ENCODE measurements around the gene C5. TPM values are rescaled to one million over a fixed set of nuclear protein-coding genes. Genes with fewer than 3 reads are reported as not detected.
A peak's percentile ranks its signal among the peaks of the same experiment; 100 is the strongest.

The C5 gene
- total RNA-seq, 4 donors from 2014 or later: 5.2 to 7.2 (median 6.2) TPM

GRCh38 chr9:120934281-120934680 lies 115.8 kb downstream of the C5 start:
- DNase-seq (ENCODE audit: low spot score) (no peak), ATAC-seq (ENCODE audit: low FRiP score) (no peak)
- no peak for TF ChIP-seq CTCF (IDR thresholded peaks at IDR 0.05)

GRCh38 chr9:120933310-120934055 lies 116.6 kb downstream of the C5 start:
- DNase-seq (ENCODE audit: low spot score) (no peak), ATAC-seq (ENCODE audit: low FRiP score) (no peak)
- TF ChIP-seq CTCF (IDR thresholded peaks at IDR 0.05): no peak

GRCh38 chr9:120932086-120932823 lies 117.8 kb downstream of the C5 start:
- ATAC-seq (ENCODE audit: low FRiP score): no peak
- TF ChIP-seq CTCF (IDR thresholded peaks at IDR 0.05): no peak
- DNase-seq (ENCODE audit: low spot score): no peak

GRCh38 chr9:120931231-120932085 lies 118.6 kb downstream of the C5 start:
- no peak for TF ChIP-seq CTCF (IDR thresholded peaks at IDR 0.05)
- ATAC-seq (ENCODE audit: low FRiP score) (no peak), DNase-seq (ENCODE audit: low spot score) (no peak)

- no peak for ATAC-seq (ENCODE audit: low FRiP score)
- DNase-seq (ENCODE audit: low spot score): no peak
- no peak for TF ChIP-seq CTCF (IDR thresholded peaks at IDR 0.05)
These were observed 120.8 kb downstream of the C5 start for GRCh38 chr9:120929229-120929791.

- ATAC-seq (ENCODE audit: low FRiP score) (peak; percentile 78), DNase-seq (ENCODE audit: low spot score) (peak; percentile 46)
- TF ChIP-seq CTCF (IDR thresholded peaks at IDR 0.05): peak in 1 of 3 donors; percentile 4
These were observed 121.4 kb downstream of the C5 start for GRCh38 chr9:120928483-120929228.

Data from omental fat pad (tissue), 4 donors.